Skeletal muscle satellite cell (primary cell): ENCODE measurements around the gene POLD4.
A peak's percentile ranks its signal among the peaks of the same experiment; 100 is the strongest.
"Not testable (repeated sequence)": the region's sequence is repeated elsewhere in the genome, so short reads cannot be mapped to it uniquely, and the experiment has no call there.

Source experiments
- H3K27me3 ChIP-seq: 2 replicates; pipeline ENCODE4 v1.7.0; 2013; ENCODE audit warnings: low read length; ENCODE audit not compliant: control insufficient read depth, insufficient read depth
- H3K36me3 ChIP-seq: 2 replicates; pipeline ENCODE4 v1.7.0; 2013; ENCODE audit warnings: mild to moderate bottlenecking, control low read depth, low read length; ENCODE audit not compliant: insufficient read depth
- H3K4me1 ChIP-seq: 2 replicates; pipeline ENCODE4 v1.7.0; 2013; ENCODE audit warnings: low read length; ENCODE audit not compliant: control insufficient read depth, insufficient read depth
- H3K4me2 ChIP-seq: 2 replicates; pipeline ENCODE4 v1.7.0; 2013; ENCODE audit warnings: mild to moderate bottlenecking, low read length
- H3K4me3 ChIP-seq: 2 replicates; pipeline ENCODE4 v1.7.0; 2013; ENCODE audit warnings: low read length
- H3K9ac ChIP-seq: 2 replicates; pipeline ENCODE4 v1.7.0; 2013; ENCODE audit warnings: mild to moderate bottlenecking, low read depth, low read length, moderate library complexity
- H3K9me3 ChIP-seq: replicated peaks from 2 replicates; pipeline ENCODE4 v1.7.0; 2013; ENCODE audit warnings: mild to moderate bottlenecking, control low read depth, low read length

POLD4 gene

GRCh38 chr11:67345247-67345919 lies 8.0 kb downstream of the POLD4 start:
- Histone ChIP-seq H3K4me1 (peaks cover 13% of the 10 kb centered on the region), H3K9me3 (no peaks in the 10 kb centered on the region), H3K9ac (no peak overlapping the region), H3K4me3 (no peak overlapping the region), H3K36me3 (no peaks in the 10 kb centered on the region), H3K4me2 (no peak overlapping the region), H3K27me3 (no peaks in the 10 kb centered on the region)

GRCh38 chr11:67344264-67344663 lies 9.1 kb downstream of the POLD4 start:
- H3K9me3 ChIP-seq: no peaks in the 10 kb centered on the region
- H3K4me3 ChIP-seq: no peak overlapping the region
- no peak overlapping the region for H3K9ac ChIP-seq
- no peaks in the 10 kb centered on the region for H3K36me3 ChIP-seq
- H3K27me3 ChIP-seq: no peaks in the 10 kb centered on the region
- no peak overlapping the region for H3K4me2 ChIP-seq
- peaks cover 13% of the 10 kb centered on the region for H3K4me1 ChIP-seq

DNA sequence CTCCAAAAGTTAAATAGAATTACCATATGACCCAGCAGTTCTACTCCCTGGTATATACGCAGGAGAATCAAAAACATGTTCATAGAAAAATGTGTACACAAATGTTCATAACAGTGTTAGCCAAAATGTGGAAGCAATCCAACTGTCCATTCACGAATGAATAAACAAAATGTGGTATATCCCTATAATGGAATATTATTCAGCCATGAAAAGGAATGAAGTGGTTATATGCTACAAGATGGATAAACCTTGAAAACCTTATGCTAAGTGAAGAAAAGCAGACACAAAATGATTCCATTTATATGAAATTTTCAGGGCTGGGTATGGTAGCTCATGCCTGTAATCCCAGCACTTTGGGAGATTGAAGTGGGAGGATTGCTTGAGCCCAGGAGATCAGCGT lies 16.1 kb downstream of the POLD4 start:
- no peaks in the 10 kb centered on the region for H3K27me3 ChIP-seq
- no peaks in the 10 kb centered on the region for H3K9me3 ChIP-seq
- H3K9ac ChIP-seq: no peak overlapping the region
- no peak overlapping the region for H3K4me2 ChIP-seq
- no peaks in the 10 kb centered on the region for H3K4me1 ChIP-seq
- H3K36me3 ChIP-seq: no peaks in the 10 kb centered on the region
- H3K4me3 ChIP-seq: no peak overlapping the region

- no peak overlapping the region for H3K4me2 ChIP-seq
- no peaks in the 10 kb centered on the region for H3K4me1 ChIP-seq
- no peak overlapping the region for H3K9ac ChIP-seq
- H3K9me3 ChIP-seq: no peaks in the 10 kb centered on the region
- H3K27me3 ChIP-seq: no peaks in the 10 kb centered on the region
- no peak overlapping the region for H3K4me3 ChIP-seq
- no peaks in the 10 kb centered on the region for H3K36me3 ChIP-seq
Observed at GRCh38 chr11:67332081-67332691, 21.2 kb downstream of the POLD4 start.

GRCh38 chr11:67323526-67323925 lies 29.8 kb downstream of the POLD4 start:
- peaks cover under 1% of the 10 kb centered on the region for H3K4me1 ChIP-seq
- H3K4me3 ChIP-seq: no peak overlapping the region
- H3K4me2 ChIP-seq: no peak overlapping the region
- no peaks in the 10 kb centered on the region for H3K9me3 ChIP-seq
- no peaks in the 10 kb centered on the region for H3K36me3 ChIP-seq
- H3K27me3 ChIP-seq: no peaks in the 10 kb centered on the region
- H3K9ac ChIP-seq: no peak overlapping the region

DNA sequence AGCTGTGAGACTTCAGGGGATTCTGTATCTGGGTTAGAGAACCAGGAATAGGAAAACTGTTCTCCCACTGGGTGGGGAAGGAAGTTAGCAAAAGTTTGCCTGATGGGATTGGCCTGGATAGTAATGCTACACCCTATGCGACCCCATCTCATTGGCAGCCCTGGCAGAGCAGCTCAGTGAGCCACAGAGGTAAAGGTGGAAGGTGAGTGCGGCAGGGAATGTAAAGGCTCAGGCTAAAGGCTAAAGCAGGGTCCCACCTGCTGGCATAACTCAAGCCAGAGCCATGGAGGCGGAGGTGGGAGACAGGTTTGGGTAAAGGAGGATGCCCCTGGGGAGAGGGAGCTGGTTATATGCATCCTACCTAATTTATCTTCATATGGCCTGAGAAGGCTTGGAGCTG lies 31.3 kb downstream of the POLD4 start:
- H3K4me3 ChIP-seq: no peak overlapping the region
- H3K4me2 ChIP-seq: no peak overlapping the region

GRCh38 chr11:67321313-67321871 lies 32.0 kb downstream of the POLD4 start:
- no peaks in the 10 kb centered on the region for H3K27me3 ChIP-seq
- H3K9ac ChIP-seq: no peak overlapping the region
- peaks cover 5% of the 10 kb centered on the region for H3K4me1 ChIP-seq
- no peak overlapping the region for H3K4me2 ChIP-seq
- no peak overlapping the region for H3K4me3 ChIP-seq
- no peaks in the 10 kb centered on the region for H3K36me3 ChIP-seq
- H3K9me3 ChIP-seq: no peaks in the 10 kb centered on the region

More for the DNA sequence above, 31.3 kb downstream of the POLD4 start:
- H3K9me3 ChIP-seq: no peaks in the 10 kb centered on the region
- H3K36me3 ChIP-seq: no peaks in the 10 kb centered on the region
- no peak overlapping the region for H3K9ac ChIP-seq
- H3K4me1 ChIP-seq: peaks cover 5% of the 10 kb centered on the region
- H3K27me3 ChIP-seq: no peaks in the 10 kb centered on the region

DNA sequence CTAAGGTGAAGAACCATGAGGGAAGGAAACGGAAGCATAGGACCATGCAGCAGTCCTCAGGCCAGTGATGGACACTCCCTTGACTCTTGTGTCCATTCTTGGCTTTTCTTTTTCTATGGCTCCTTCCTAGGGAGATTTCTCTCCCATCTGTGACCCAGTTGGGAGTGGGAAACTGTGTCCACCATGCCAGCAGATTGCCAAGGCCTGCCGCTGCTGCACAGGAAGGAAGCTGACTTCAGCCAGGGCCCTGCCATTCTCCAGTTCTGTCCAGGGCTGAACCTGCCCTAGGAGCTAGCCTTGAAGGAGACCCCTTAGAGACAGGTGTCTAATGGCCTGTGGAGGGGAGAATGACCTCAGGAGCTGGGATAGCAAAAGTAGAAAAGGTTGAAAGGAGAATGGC lies 32.7 kb downstream of the POLD4 start:
- no peaks in the 10 kb centered on the region for H3K9me3 ChIP-seq
- H3K9ac ChIP-seq: no peak overlapping the region

DNA sequence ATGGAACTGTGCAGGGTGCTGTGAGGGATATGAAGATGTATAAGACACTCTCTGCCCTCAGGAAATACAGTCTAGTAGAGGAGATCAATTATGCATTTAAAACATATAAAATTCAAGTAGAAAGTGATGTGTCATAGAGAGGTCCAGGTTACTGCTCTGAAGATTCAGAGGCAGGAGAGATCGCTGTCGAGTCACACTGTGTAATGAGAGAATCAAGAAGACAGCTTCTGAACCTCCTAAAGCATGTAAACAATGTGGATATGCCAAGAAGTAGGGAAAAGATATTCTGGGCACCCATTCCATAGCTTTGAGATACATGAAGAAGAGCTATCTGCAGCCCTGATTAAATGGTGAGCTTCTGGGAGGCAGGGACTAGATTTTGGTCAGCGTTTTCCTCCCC lies 33.3 kb downstream of the POLD4 start:
- Histone ChIP-seq H3K4me2 (no peak overlapping the region), H3K9ac (no peak overlapping the region), H3K9me3 (no peaks in the 10 kb centered on the region), H3K4me3 (no peak overlapping the region), H3K27me3 (no peaks in the 10 kb centered on the region), H3K4me1 (peaks cover 5% of the 10 kb centered on the region), H3K36me3 (no peaks in the 10 kb centered on the region)

More for the DNA sequence above, 32.7 kb downstream of the POLD4 start:
- Histone ChIP-seq H3K4me2 (no peak overlapping the region), H3K4me1 (peaks cover 5% of the 10 kb centered on the region), H3K27me3 (no peaks in the 10 kb centered on the region), H3K36me3 (no peaks in the 10 kb centered on the region), H3K4me3 (no peak overlapping the region)

- H3K4me2 ChIP-seq, H3K4me1 ChIP-seq, H3K36me3 ChIP-seq, H3K9ac ChIP-seq, H3K9me3 ChIP-seq, H3K27me3 ChIP-seq, H3K4me3 ChIP-seq: not testable (repeated sequence)
Observed at GRCh38 chr11:67318876-67319275, 34.5 kb downstream of the POLD4 start.

DNA sequence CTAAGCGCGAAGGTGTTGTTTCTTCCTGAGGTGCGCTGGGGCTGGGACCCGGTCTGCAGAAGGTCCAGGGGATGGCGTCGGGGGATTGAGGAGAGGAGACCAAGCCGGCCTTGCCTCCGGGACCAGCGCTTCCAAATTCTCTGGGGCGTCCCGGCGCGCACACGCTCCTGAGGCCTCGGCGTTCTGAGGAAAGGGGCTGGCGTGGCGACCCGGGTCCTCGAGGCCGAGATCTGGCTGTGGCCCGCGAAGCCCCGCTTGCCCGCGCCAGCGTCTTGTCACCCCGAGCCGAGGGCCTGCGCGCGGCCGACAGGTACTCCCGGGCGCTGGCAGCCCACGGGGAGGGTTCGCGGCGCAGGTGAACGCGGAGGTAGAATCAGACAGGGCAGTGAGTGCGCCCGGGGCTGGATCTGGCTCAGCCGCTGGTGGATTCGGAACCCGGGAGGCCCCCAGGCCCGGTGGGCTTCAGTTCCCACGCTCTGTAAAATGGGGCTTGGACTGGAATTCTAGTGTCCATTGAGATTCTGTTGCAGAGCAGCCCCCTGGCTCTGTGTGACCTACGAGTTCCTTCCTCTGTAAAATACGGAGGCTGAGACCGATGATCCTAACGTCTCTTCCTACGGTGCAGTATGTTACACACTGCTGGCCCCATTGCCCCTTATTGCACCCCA lies 35.3 kb downstream of the POLD4 start:
- Histone ChIP-seq H3K4me2 (peak overlapping the region; percentile 95), H3K9ac (peak overlapping the region; percentile 77), H3K27me3 (no peaks in the 10 kb centered on the region), H3K9me3 (no peaks in the 10 kb centered on the region), H3K36me3 (no peaks in the 10 kb centered on the region), H3K4me1 (peaks cover 5% of the 10 kb centered on the region), H3K4me3 (peak overlapping the region; percentile 78)
